ENCODE measurements around the gene LMNA. TPM values are rescaled to one million over a fixed set of nuclear protein-coding genes. Genes with fewer than 3 reads are reported as not detected.

LMNA gene
- total RNA-seq, 1 experiment from 2014 or later = 112 TPM

DNA sequence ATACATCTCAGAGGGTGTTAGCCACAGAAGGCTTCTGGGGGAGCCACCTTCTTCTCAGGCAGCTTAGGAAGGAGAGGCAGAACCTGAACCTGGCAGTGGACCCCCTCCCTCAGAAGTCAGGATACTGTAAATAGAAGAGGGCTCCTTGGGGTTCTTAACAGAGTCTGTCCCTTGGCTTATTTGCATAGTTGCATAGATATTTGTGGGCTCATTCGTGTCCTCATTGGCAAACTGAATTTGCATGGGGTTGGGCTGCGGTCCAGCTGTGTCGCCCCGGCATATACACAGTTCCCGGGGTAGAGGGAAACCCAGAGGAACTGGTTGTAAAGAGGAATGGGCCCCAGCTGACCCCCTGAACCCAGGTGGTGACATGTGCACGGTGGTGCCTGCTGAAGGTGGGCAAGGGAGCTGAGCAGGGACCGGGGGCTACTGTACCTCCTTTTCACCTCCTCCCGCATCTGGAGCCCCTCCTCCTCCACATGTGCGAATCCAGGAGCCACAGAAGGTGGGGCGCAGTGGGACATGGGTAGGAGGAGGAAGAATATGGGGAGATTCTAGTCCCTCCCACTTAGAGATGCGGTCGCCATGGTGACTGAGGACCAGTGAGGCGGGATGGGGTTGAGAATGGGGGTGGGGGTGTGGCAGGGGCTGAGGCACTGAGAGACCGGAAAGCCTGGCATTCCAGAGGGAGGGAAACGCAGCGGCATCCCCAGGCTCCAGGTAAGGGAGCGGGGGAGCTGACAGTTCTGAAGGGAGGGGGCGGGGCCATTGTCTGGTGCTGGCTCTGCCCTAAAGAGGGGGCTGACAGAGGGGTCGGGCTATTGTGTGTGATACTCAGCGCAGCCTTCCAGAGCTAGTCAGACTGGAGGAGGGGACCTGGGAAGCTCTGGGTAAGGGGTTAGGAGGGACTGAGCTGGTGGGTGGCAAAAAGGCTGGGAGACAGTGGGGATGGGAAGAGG lies 35.1 kb downstream of the LMNA start:
- Histone ChIP-seq H3K36me3 (ENCODE audit: control insufficient read depth, insufficient read depth, low read length) (no peaks in the 10 kb centered on the region), H3K27me3 (replicated peaks; ENCODE audit: control insufficient read depth, insufficient read depth, low read length) (no peaks in the 10 kb centered on the region), H3K4me1 (peaks cover 11% of the 10 kb centered on the region), H3K9me3 (no peaks in the 10 kb centered on the region), H3K4me3 (ENCODE audit: low read depth, low read length) (no peak overlapping the region)
- no TSS peak for BruUV-seq (replicated peaks)
- intact Hi-C loops (cut with micrococcal nuclease; ENCODE audit: unreplicated experiment) = loop anchor here (5.0 kb wide), 2 partner anchors 63 to 168 kb away; partner anchors contain the start of gene PMF1
- Mint-ChIP-seq H3K9me3 (ENCODE audit: unreplicated experiment) (no peaks in the 10 kb centered on the region), H3K4me3 (ENCODE audit: unreplicated experiment) (no peak overlapping the region), H3K4me1 (ENCODE audit: low read depth, unreplicated experiment) (peaks cover 21% of the 10 kb centered on the region), H3K36me3 (ENCODE audit: insufficient read depth, unreplicated experiment) (peaks cover 6% of the 10 kb centered on the region), H3K27ac (ENCODE audit: unreplicated experiment) (no peak overlapping the region), H3K27me3 (ENCODE audit: insufficient read depth, unreplicated experiment) (no peaks in the 10 kb centered on the region)
- ChIA-PET CTCF (interaction anchor here (0.7 to 2.5 kb wide), 2 partner anchors 63 to 75 kb away, joined by 3 to 15 read pairs; partner anchors contain the start of gene PMF1), POLR2A (interaction anchor here (0.9 kb wide), 1 partner anchor 63 kb away, joined by 3 read pairs; the partner anchor contains the start of gene PMF1)
- TF ChIP-seq, protein P1, sequence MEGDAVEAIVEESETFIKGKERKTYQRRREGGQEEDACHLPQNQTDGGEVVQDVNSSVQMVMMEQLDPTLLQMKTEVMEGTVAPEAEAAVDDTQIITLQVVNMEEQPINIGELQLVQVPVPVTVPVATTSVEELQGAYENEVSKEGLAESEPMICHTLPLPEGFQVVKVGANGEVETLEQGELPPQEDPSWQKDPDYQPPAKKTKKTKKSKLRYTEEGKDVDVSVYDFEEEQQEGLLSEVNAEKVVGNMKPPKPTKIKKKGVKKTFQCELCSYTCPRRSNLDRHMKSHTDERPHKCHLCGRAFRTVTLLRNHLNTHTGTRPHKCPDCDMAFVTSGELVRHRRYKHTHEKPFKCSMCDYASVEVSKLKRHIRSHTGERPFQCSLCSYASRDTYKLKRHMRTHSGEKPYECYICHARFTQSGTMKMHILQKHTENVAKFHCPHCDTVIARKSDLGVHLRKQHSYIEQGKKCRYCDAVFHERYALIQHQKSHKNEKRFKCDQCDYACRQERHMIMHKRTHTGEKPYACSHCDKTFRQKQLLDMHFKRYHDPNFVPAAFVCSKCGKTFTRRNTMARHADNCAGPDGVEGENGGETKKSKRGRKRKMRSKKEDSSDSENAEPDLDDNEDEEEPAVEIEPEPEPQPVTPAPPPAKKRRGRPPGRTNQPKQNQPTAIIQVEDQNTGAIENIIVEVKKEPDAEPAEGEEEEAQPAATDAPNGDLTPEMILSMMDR (IDR thresholded peaks at IDR 0.05; ENCODE audit: insufficient read depth in 1 of 2, low read depth in 1 of 2, low read length in 1 of 2, severe bottlenecking in 1 of 2, unreplicated experiment in 1 of 2) = no peak
- no peak for DNase-seq

- Mint-ChIP-seq H3K9me3 (ENCODE audit: unreplicated experiment) (no peaks in the 10 kb centered on the region), H3K36me3 (ENCODE audit: insufficient read depth, unreplicated experiment) (peaks cover 6% of the 10 kb centered on the region), H3K4me3 (ENCODE audit: unreplicated experiment) (no peak overlapping the region), H3K27me3 (ENCODE audit: insufficient read depth, unreplicated experiment) (no peaks in the 10 kb centered on the region), H3K4me1 (ENCODE audit: low read depth, unreplicated experiment) (peaks cover 21% of the 10 kb centered on the region), H3K27ac (ENCODE audit: unreplicated experiment) (no peak overlapping the region)
- ChIA-PET POLR2A (interaction anchor here (0.6 to 0.9 kb wide), 2 partner anchors 62 to 67 kb away, joined by 3 to 7 read pairs; partner anchors contain the start of gene PMF1), CTCF (interaction anchor here (0.5 to 2.5 kb wide), 3 partner anchors 30 to 74 kb away, joined by 3 to 15 read pairs (median 4); partner anchors contain the start of gene PMF1)
- BruUV-seq (replicated peaks) = no TSS peak
- Histone ChIP-seq H3K9me3 (no peaks in the 10 kb centered on the region), H3K4me3 (ENCODE audit: low read depth, low read length) (no peak overlapping the region), H3K4me1 (peaks cover 11% of the 10 kb centered on the region), H3K27me3 (replicated peaks; ENCODE audit: control insufficient read depth, insufficient read depth, low read length) (no peaks in the 10 kb centered on the region), H3K36me3 (ENCODE audit: control insufficient read depth, insufficient read depth, low read length) (no peaks in the 10 kb centered on the region)
- TF ChIP-seq, protein P1 (IDR thresholded peaks at IDR 0.05; ENCODE audit: insufficient read depth in 1 of 2, low read depth in 1 of 2, low read length in 1 of 2, severe bottlenecking in 1 of 2, unreplicated experiment in 1 of 2) = no peak
- intact Hi-C loops (cut with micrococcal nuclease; ENCODE audit: unreplicated experiment) = no loop called here
- DNase-seq = no peak
Observed at GRCh38 chr1:156150333-156151011, 36.0 kb downstream of the LMNA start.

DNA sequence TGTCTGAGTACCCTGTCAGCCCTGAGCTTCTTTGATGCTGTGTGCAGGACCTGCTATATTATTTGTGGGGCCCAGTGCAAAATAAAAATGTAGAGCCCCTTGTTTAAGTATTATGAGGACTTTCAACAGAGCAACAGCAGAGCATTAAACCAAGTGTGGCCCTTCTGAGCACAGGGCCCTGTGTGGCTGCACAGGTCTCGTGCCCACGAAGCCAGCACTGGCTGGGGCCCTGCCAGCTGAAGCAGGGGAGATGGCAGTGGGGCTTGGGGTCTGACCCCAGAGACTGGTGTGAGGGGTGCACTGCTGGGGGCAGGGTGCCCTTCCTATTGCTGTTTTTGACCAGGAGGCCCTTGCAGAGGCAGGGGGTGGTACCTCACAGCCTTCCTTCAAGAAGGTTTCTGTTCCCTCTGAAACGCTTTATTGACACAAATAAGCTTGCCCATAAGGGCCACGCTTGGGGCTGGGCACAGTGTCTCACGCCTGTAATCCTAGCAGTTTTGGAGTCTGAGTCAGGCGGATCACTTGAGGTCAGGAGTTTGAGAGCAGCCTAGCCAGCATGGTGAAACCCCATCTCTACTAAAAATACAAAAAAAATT lies 36.7 kb downstream of the LMNA start:
- POLR2A ChIA-PET = interaction anchor here (0.6 kb wide), 1 partner anchor 66 kb away, joined by 7 read pairs; no protein-coding TSS in a partner anchor
- Mint-ChIP-seq H3K4me3 (ENCODE audit: unreplicated experiment) (no peak overlapping the region), H3K27me3 (ENCODE audit: insufficient read depth, unreplicated experiment) (no peaks in the 10 kb centered on the region), H3K9me3 (ENCODE audit: unreplicated experiment) (no peaks in the 10 kb centered on the region), H3K27ac (ENCODE audit: unreplicated experiment) (no peak overlapping the region), H3K36me3 (ENCODE audit: insufficient read depth, unreplicated experiment) (peaks cover 1% of the 10 kb centered on the region), H3K4me1 (ENCODE audit: low read depth, unreplicated experiment) (peaks cover 17% of the 10 kb centered on the region)
- no TSS peak for BruUV-seq (replicated peaks)
- DNase-seq = no peak
- intact Hi-C loops (cut with micrococcal nuclease; ENCODE audit: unreplicated experiment) = no loop called here
- TF ChIP-seq, protein P1 (IDR thresholded peaks at IDR 0.05; ENCODE audit: insufficient read depth in 1 of 2, low read depth in 1 of 2, low read length in 1 of 2, severe bottlenecking in 1 of 2, unreplicated experiment in 1 of 2) = no peak
- CTCF ChIA-PET = interaction anchor here (0.5 to 2.5 kb wide), 3 partner anchors 31 to 73 kb away, joined by 3 to 15 read pairs (median 4); partner anchors contain the start of gene PMF1
- Histone ChIP-seq H3K4me3 (ENCODE audit: low read depth, low read length) (no peak overlapping the region), H3K4me1 (peaks cover 9% of the 10 kb centered on the region), H3K27me3 (replicated peaks; ENCODE audit: control insufficient read depth, insufficient read depth, low read length) (no peaks in the 10 kb centered on the region), H3K36me3 (ENCODE audit: control insufficient read depth, insufficient read depth, low read length) (no peaks in the 10 kb centered on the region), H3K9me3 (no peaks in the 10 kb centered on the region)
